NCI-H345 (cell line): ENCODE results near the gene MPPED2.

Experiments used
- DNase-seq: peaks from one replicate; lab custom pipeline; 2025; lab: John Stamatoyannopoulos, UW

Gene MPPED2

DNA sequence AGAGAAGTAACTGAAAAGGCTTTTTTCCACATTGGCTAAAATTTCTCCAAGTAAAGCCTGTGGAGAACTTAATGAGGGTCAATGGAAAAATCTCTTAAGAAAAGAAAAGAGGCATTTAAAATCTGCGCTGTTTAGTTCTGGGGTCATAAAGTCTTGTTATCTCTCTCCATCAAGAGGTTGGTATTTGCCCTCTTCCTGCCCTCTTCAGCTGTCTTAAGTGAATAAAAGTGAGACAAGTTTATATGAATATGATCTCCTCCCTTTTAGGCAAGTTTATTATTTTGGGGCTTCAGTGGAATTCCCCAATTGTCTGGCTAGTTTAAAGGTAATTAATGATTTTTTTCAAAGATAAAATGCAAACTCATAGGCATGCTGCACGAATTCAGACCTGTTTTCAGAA, 173.6 kb downstream of the MPPED2 start:
- DNase-seq: no peak

DNA sequence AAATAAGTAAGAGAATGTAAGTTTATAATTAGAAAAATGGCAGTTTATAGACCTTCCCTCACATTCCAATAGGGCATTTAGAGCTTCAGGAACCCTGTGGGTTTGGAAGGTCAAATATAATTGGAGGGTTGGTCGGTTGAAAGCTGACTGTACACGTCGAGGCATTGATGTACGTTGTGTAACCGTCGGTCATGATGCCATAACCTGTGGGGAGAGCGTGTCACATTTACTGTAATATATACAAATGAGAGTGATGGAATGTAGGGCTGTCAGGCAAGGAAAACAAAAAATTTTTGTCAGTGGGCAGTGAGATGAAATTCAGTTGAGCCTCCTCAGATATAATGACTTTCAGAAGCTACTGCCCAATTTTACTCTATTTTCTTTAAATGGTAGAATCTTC, 174.8 kb downstream of the MPPED2 start:
- DNase-seq: no peak

DNA sequence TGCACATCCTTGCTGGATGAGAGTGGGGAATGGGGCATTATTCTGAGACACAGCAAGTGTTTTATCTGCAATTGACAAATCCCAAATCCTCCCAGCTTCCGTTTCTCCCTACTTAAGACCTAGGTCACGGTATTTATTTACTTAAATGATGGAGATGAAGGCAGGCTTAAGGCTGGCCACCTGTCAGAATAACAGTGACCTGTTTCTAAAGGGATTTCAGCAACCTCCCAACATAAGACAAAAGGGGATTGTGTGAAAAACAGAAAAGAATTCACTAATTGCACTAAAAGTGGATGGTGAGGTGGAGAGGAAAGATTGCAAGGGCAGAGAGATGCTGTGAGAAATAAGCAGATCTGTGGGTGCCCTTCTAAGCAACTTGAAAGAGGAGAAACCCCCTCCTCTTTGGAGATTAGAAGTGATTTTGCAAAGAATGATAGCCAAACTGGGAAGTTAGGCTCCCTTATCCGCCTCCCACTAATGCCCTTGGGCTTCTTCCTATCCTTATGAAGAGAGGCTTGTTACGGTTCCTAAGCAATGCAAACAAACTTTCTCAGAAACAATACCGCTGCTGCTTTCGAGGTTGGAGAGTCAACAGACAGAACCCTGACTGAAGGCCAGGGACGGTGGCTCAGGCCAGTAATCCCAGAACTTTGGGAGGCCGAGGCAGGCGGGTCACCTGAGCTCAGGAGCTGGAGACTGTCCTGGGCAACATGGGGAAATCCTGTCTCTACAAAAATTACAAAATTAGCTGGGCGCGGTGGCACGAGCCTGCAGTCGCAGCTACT, 179.0 kb downstream of the MPPED2 start:
- DNase-seq: peak; percentile 0

DNA sequence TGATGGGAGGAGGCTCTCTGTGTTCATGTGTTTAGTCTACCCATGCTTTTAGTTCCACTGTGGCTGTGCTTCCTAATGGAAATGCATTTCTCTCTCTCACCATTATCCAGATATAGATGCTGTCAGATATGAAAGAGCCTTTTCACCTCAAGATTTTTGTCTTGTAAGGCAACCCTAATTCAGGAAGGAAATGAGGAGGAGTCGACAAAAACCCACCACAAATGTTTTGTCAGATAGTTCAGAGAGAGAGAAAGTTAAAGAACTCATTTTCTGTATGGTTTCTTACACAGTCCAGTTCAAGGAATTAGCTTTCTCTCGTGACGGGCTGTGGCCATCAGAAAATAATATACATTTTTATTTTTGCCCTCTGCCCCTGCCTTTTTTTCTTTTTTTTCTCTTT, 180.8 kb downstream of the MPPED2 start:
- DNase-seq: no peak

DNA sequence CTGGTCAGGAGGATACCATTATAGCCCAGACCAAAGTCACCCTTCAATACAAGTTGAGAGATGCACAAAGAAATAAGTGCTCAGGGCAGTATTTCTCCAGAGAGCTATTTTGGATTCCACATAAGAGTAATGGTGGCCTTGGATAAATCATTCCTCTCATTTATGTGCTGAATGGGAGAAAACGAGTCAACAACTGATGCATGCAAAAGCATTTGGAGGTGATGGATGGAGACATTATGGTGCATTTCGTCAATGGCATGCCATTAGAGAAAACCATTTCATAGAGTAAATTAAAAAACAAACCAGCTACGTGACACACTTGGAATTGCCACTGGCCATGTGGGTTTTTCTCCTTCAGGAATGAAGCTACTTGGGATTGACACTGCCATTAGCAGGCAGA, 182.0 kb downstream of the MPPED2 start:
- DNase-seq: no peak

DNA sequence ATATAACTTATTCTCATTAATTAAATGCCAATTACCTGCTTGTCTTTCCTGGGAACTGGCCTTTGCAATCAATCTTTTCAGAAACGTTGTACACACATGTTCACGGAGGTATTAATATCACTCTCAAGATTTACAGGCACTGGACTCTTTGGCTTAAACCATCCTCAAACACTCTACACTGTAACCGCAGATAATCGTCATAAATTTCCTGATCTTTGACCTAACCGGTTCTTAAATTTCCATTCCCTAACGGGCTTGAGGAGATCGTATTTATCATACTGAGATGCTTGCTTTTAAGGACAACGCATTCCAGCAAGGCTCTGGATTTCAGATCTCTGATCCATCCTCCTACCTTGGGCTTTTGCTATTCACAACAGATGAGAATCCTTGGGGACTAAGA, 190.4 kb downstream of the MPPED2 start:
- DNase-seq: no peak

DNA sequence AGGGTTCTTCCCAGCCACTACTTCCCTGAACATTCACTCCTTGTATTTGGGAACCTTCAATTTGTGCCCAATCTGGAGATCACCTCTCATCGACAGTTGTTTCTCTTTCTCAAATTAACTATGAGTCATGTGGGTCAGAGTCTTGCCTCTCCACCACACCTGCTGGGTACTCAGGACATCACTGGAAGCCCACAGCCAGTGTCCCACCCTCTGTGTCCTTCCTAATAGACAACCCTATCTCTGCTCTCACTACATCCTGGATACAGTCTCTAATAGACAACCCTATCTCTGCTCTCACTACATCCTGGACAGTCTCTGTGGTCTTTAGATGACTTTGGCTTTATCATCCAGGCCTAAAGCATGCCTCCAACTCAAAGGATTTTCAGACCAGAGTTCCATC, 193.1 kb downstream of the MPPED2 start:
- DNase-seq: no peak

- no peak for DNase-seq
Observed at GRCh38 chr11:30392221-30392784, 193.8 kb downstream of the MPPED2 start.

GRCh38 chr11:30388957-30389356, 197.2 kb downstream of the MPPED2 start:
- DNase-seq: no peak

DNA sequence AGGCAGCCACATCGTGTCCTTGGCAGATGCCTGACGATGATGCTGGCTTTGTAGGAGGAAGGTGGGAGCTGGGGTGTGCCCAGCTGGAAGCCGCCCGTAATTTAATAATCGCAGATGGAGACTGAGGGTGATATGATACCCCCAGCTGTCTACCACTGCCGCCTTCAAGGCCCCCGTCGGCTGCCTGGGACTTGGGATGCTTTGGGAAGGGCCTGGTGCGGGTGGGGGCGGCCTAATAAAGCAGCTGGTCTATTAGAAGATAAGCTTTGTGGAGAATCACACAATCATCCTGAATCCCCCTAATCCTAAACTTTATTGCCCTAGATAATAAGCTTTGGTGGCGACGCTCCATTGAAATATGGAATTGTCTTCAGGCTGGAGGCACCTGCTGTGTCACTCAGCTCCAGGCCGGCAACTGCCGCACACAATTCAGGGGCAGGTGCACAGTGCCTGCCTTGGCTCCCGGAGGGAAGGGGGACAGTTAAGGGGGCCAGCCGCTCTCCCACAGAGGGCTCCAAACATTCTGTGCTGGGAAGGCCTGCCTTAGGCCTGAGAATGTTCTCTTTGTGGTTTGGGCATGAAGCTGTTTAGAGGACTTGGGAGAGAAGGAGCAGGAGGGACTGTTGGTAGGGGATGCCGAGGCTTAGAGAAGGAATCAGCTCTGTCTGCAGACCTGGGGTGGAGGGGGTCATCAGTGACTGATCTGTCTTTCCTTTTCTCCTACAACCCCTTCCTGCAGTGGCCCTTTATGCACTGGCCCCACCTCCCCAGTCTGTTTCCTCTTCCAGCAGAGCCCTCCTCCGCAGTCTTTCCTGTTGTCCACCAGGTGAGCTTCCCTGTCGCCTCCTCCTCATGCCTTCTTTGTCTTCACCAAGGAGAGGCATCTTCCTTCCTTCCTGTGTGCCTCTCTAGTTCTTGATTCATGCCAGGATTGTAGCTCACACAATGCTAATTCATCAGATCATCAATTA, 198.0 kb downstream of the MPPED2 start:
- no peak for DNase-seq

GRCh38 chr11:30381879-30382278, 204.3 kb downstream of the MPPED2 start:
- no peak for DNase-seq

GRCh38 chr11:30380846-30381245, 205.3 kb downstream of the MPPED2 start:
- DNase-seq: no peak

- no peak for DNase-seq
Observed at GRCh38 chr11:30377347-30377746, 208.8 kb downstream of the MPPED2 start.

GRCh38 chr11:30370164-30370563, 216.0 kb downstream of the MPPED2 start:
- DNase-seq: no peak

- DNase-seq: no peak
Observed at GRCh38 chr11:30368394-30368793, 217.8 kb downstream of the MPPED2 start.

DNA sequence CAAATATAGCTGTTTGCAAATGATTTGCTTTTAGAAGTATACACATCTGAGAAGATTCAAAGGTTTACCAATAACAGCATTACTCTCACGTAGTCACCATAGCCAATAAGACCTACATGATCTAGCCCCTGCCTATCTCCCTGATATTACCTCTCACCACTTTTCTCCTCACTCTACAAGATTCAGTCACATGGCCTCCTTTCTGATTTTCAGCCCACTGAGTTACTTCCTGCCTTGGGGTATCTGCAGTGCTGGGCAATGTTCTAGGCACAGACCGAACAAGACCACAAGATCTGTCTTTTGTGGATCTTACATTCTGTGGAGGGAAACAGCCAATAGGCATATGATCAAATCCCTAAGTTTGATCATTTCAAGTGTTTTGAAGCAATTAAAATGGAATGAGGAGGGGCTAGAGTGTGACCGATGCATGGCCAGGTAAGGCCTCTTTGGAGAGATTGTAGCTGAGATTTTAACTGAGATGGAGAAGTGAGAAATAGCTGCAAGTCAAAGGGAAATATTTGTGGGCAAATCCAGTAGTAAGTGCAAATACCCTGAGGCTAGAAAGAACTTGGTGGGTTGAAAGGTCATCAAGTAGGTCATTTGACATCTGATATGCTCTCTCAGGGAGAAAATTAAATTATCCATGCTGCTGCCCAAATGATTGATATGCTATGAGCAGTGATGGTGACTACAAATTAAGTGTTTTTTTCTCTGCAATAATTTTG, 220.2 kb downstream of the MPPED2 start:
- no peak for DNase-seq

DNA sequence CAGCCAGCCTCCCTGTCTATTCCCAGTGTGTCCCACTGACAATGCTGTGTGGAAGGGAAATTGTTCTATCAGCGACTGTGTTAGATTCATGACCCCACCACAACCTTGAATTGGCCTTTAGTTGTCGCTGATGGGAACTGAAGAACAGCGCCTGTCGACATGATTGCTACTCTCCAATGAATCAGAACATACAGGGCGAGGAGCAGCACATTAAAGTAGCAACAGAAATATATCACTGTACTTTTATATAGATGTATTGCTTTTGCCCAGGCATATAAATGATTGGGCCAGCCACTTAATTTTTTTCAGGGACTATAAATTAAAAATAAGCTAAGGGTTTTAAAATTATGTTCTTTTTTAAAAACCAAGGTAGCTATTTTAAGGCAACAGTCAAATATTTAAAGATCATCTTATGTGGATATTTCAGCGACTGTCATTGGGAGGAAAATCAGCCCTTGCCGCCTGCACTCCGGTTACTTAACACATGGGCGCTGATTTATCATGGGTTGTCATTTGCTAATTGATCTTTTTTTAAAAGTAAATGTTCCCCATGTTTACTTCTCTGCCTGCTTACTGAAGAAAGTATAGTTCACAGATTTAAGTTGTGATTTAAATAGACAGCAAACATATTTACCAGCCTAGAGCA, 221.2 kb downstream of the MPPED2 start:
- no peak for DNase-seq

- no peak for DNase-seq
Observed at GRCh38 chr11:30364139-30364836, 221.9 kb downstream of the MPPED2 start.

GRCh38 chr11:30360741-30361140, 225.4 kb downstream of the MPPED2 start:
- DNase-seq: no peak
